GM21447 (cell line): Measurements from ENCODE around the gene BRSK2.

Source experiments
- ATAC-seq: cut with Tn5 transposase; IDR thresholded peaks from one replicate; pipeline ENCODE4 v1.9.1; 2021; ENCODE audit not compliant: unreplicated experiment

BRSK2 gene

GRCh38 chr11:1395773-1396374 is 6.1 kb downstream of the BRSK2 start:
- ATAC-seq: no peak

DNA sequence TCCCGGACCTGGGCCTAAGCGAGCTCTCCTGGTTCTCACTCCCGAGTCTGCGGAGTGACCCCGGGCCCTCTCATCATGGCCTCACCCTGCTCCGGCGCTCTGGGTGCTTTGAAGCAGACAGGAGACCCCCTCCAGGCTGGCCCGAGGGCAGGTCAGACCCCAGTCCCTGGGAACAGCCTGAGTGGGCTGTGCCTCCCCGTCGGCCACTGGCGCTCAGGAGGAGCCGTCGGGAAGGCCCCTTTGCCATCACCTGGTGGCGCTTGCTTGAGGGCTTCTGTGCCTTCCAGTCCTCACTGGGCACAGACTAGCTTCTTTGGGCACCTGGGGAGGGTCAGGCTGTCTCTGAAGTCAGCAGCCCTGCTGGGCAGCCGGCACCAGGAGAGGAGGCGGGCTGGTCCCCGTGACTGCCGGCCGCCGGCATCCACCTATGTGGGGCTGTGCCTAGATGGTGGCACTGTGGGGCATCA is 6.7 kb downstream of the BRSK2 start:
- ATAC-seq: no peak

GRCh38 chr11:1397146-1397861 is 7.6 kb downstream of the BRSK2 start:
- ATAC-seq: no peak

- ATAC-seq: no peak
Measured at GRCh38 chr11:1397862-1398527, 8.3 kb downstream of the BRSK2 start.

DNA sequence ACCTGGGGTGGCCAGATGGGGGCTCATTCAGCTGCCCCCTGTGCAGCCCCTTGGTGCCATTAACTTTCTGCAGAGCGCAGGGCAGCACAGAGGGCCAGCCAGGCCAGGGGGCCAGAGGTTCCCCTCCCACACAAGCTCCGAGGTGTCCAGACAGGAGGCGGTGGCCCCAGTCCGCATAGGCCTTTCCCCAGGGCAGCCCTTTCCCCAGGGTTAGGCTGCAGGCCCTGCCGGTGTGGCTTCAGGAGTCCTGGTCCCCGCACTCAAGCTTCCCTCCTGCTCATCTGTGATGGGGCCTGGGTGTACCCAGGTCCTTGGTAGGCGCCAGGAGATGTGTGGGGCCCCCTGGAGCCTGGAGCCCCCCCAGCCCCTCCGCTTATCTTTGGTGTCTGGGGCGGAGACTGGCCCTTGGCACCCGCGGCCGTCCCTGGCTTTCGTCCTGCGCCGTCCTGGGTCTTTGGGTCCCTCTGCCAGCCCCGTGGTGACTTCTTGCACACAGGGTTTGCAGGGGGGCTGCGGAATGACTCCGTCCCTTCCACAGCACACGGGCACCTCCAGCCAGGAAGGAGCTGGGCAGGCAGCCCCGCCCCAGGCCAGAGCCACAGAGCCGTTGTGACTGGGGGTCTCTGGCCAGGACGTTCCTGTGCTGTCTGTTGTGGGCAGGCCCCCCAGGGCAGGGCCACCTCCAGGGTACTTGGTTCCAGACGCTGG is 8.9 kb downstream of the BRSK2 start:
- no peak for ATAC-seq

DNA sequence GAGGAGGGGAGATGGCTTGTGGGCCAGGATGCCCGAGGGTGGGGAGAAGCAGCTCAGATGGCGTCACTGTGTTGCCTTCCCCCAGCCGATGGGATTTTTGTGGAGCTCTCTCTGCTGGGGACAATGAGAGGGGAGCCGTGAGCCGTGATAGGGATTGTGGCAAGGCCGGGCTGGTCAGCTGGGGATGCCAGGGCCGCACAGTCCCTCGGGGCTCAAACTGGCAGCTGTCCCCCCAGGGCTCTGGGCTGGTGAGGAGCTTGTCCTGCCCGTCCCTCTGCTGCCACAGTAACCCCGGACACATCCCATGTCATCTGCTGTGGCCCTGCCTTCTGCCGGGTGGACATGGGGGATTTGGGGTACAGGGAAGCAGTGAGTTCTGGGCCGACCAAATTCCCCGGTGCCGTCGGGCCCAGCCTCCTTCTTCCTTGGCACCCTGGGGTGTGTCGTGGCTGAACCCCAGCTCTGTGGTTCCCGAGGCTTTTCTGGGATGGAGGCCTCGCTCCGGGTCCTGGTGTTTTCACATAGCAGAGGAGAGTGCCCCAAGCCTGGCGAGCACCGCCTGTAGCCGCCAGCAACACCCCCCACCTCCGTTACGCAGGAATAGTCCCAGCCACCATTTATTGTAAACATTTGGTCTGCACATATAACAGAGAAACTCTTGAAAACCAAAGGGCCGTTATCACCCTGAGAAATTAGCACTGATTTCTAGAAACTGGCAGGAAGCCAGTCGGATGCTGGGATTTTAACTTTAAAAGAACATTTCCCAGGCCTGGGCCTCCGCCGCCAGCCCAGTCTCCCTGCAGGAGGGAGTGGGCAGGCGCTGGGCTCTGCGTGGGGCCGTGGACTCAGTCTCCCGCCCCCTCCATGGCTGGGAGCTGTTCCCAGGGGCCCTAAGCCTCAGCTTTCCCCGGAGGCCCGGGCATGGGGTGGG is 9.9 kb downstream of the BRSK2 start:
- no peak for ATAC-seq

DNA sequence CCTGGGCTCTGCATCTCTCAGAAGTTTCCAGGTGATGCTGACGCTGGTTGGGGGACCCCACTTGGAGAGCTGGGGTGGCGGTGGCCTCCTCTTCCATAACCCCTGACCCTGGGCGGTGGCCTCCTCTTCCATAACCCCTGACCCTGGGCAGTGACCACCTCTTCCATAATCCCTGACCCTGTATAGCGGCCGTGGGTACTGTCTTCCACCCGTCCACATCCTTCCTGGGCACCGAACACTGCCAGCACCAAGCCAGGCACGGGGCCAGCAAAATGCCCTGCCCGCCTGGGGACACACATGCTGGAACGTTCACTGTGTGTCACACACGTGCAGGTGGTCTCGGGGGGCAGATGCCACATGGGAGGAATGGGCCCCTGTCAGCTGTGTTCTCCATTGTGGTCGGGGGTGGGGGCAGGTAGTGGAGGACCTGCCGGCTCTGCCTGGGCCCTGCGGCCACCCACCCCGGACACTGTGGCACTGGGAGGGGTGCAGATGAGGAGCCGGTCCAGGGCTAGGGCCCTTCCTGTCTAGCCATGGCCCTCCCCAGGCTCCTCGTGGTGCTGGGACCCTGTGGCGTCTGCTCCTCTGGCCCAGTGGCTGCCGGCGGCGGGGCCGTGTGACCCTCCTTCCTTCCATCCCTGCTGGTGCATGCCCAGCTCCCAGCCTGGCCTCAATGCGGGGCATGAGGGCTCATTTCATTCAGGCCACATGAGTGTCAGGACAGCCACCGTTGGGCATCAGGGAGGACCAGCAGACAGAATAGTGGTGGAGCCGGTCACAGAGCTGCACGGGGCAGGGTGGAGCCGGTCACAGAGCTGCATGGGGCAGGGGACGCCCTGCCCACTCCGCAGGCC is 10.8 kb downstream of the BRSK2 start:
- ATAC-seq: no peak

DNA sequence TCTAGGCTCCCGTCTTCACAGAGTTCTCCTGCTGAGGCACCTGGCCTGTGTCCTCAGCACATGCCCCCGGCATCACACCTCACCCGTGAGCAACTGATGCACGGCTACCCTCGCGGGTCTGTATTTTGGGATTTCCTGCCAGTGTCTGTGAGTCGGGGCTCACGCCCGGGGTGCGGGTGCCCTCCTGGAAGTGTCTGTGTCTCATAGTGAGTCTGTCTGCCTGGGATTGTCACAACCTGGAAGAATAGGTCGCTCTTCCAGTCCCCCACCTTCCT is 11.4 kb downstream of the BRSK2 start:
- ATAC-seq: no peak

DNA sequence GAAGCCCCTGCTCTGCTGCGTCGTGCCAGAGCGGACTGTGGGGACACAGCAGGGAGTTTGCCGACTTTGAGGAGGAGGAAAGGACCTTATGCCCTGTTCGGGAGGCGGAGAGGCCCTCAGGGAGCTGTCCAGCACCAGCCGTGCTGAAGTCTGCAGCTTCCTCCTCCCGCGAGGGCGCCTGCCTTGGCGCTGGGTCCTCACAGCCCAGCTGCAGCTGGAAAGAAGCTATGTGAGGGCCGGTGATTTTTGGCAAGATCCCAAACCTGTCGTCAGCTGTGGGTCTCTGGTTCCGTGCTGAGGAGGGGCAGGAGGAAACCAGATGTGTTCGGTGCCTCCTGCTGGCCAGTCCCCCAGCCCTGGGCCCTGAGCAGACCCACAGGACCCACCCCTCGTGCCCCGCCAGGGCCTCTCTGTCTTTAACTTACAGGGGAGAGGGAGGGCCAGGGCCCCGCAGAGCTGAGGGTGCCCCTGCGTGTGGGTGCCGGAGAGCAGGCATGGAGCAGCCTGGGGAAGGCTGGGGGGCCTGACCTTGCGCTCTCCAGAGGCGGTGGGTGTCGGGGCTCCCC is 12.0 kb downstream of the BRSK2 start:
- ATAC-seq: no peak

DNA sequence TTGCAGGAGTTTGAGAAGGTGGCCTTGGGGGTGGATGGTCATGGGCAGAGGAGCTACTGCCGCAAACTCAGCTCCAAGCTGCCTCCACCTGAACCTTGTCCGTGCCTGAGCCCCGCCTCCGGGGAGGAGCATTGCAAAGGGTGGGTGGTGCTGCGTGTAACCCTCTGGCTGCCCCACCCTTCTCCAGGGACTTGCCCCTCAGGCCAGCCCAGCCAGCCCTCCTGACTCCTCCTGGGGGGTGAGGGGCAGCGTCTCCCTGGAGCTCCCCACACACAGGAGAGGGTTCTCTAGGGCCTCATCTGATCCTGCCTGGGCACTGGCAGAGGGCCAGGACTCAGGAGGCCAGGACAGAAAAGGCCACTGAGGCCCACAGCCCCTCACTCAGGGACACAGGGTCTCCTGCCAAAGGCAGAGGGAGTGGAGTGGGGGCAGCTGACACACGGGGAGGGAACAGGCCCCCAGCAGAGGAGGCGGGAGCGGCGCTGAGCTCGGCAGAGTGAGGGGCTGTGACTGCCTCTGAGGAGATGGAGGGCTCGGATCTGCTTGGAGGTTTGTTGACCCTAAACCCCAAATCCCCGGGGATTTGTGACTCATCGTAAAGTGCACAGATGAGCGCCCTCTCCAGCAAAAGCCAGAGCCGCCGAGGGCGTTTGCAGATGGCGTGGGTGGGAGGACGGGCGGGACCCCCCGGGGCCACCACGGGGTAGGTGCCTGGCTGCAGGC is 12.8 kb downstream of the BRSK2 start:
- ATAC-seq: no peak

- ATAC-seq: no peak
Measured at GRCh38 chr11:1403078-1403620, 13.4 kb downstream of the BRSK2 start.

- no peak for ATAC-seq
Measured at GRCh38 chr11:1403721-1404460, 14.2 kb downstream of the BRSK2 start.

DNA sequence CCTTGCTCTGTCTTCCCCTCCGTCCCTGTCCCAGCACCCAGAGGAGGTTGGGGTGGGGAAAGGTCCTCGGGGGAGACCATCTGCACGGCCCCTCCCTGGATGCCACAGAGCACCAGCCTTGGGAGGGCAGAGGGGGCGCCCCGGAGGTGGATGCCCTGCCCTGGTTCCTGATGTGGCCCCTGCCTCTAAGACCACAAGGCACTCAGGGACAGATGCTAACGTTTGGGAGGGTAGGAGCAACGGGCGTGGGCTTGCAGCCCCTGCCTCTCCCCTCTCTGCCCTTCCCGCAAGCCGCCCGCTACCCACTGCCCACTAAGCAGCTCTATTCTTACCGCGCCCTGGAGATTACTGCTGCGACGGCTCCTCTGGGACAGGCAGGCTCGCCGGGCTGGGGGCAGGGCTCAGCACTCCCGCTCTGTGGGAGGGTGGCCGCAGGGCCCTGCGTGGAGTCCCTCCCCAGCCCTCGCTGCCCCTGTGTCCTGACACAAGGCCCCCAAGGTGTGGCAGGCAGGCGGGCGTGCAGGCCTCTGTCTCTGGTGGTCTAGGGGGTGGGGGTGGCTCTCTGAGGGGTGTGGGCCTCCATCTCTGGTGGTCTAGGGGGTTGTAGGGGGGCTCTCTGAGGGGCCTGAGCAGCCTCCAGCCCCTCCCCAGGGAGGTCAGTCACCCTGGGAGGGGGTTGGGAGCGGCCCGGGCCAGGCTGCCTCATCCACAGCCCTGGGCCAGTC is 14.9 kb downstream of the BRSK2 start:
- ATAC-seq: no peak

DNA sequence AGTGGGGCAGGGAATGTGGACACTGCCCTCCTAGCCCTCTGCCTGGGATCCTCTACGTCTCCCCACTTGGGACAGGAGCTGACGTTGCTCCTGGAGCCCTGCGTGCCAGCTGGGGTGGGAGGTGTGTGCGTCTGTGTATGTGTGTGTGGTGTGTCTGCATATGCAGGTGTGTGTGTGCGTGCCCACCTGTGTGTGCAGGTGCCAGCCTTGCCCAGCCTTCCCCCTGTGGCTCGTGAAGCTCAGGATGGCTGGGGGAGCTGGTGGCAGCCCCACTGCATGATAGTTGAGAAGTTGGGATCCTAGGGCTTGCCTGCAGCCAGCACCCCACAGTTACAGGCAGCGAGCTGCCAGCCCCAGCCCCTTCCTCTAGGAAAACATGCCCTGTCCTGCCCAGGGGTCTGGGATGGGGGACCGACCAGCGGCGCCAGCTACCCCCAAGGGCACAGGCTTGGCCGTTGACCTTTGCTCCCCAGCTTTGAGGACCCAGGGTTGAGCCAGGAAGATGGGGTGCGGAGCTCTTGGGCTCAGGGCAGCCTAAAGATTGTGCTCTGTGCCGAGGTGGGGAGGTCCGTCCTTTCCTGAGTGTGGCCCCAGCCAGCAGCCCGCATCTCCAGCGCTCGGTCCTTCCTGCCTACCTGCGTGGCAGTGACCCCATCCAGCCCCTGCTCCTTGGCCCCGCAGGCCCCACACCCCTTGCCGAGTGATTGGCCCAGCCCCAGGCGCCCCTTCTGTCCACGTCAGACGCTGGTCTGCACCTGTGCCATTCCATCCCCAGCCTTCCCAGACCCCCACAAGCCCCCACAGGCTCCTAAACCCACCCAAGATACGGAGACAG is 15.7 kb downstream of the BRSK2 start:
- ATAC-seq: no peak

- no peak for ATAC-seq
Measured at GRCh38 chr11:1406571-1407485, 17.1 kb downstream of the BRSK2 start.
